Measurements from ENCODE around the gene FANCG. TPM values are rescaled to one million over a fixed set of nuclear protein-coding genes. Genes with fewer than 3 reads are reported as not detected.

Gene FANCG
- total RNA-seq, 1 donor from 2014 or later, result 104 TPM

GRCh38 chr9:35026671-35027070, 53.1 kb downstream of the FANCG start:
- intact Hi-C loops (cut with micrococcal nuclease), result no loop called here
- no peak overlapping the region for H3K27ac Mint-ChIP-seq
- no peak overlapping the region for H3K4me3 Mint-ChIP-seq
- peaks cover 29% of the 10 kb centered on the region for H3K4me1 Mint-ChIP-seq (ENCODE audit: low read depth)
- H3K36me3 Mint-ChIP-seq (ENCODE audit: low read depth), result peaks cover 13% of the 10 kb centered on the region
- no peaks in the 10 kb centered on the region for H3K27me3 Mint-ChIP-seq (ENCODE audit: insufficient read depth)
- no peaks in the 10 kb centered on the region for H3K9me3 Mint-ChIP-seq
- no peak for DNase-seq (ENCODE audit: low spot score)

Other genes with a start within 250 kb of the FANCG start
- gene PHF24, start 121.7 kb downstream of the FANCG start, total RNA-seq, result 0.08 and 0.12 TPM in 2 replicates
- 5.3 and 6.0 TPM in 2 replicates for gene DNAJB5, start 90.2 kb downstream of the FANCG start, total RNA-seq
- gene VCP, start 7.3 kb downstream of the FANCG start, total RNA-seq, result 334 and 353 TPM in 2 replicates
- gene PIGO, start 16.6 kb upstream of the FANCG start, total RNA-seq, result 34.4 and 39.7 TPM in 2 replicates
- 250 and 261 TPM in 2 replicates for gene STOML2, start 23.2 kb upstream of the FANCG start, total RNA-seq
- gene ATOSB, start 35.9 kb upstream of the FANCG start, total RNA-seq, result 4.8 and 5.4 TPM in 2 replicates
- gene UNC13B, start 82.1 kb upstream of the FANCG start, total RNA-seq, result 0.34 and 0.41 TPM in 2 replicates

All from activated T-helper 1 cell treated with anti-CD3 and anti-CD28 coated beads, Interleukin-12 subunit alpha, Interleukin-12 subunit beta, Interleukin-2, Interleukin-4 antibody, amounts not matched to agents 30 ng/mL and 10 ng/mL and 1 ng/mL, durations not matched to agents 14 hours and 24 hours and 36 hours (primary cell).